ENCODE results near the gene SLC33A1. TPM values are rescaled to one million over a fixed set of nuclear protein-coding genes. Genes with fewer than 3 reads are reported as not detected.
A peak's percentile ranks its signal among the peaks of the same experiment; 100 is the strongest.
"Not testable (repeated sequence)": the region's sequence is repeated elsewhere in the genome, so short reads cannot be mapped to it uniquely, and the experiment has no call there.

SLC33A1 gene
- total RNA-seq, 2 experiments from 2014 or later: 18.5 to 19.8 TPM

DNA sequence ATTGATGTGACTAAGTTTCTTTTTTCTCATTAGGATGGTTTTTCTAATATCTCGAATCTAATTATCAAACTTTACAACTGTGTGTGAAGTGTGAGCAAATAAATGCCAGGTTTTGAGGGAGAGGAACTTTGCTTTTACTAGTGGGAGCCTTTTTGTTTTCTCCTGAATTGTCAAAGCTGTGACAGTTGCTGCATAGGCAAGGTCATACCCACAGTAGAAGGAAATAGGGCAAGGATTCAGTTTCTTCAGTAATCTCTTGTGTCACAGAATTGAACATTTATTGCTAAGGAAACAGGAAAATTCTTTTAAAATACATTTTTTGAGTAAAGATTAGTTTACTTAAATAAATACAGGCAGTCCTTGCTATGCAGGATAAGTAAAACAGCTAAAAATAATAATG, 35.7 kb upstream of the SLC33A1 start:
- H3K27ac Mint-ChIP-seq: no peak overlapping the region
- no peak for ATAC-seq
- peaks cover 12% of the 10 kb centered on the region for H3K36me3 Mint-ChIP-seq (ENCODE audit: low read depth)
- H3K27me3 Mint-ChIP-seq: no peaks in the 10 kb centered on the region
- no peak for DNase-seq
- H3K9me3 Mint-ChIP-seq: no peaks in the 10 kb centered on the region
- intact Hi-C loops (cut with micrococcal nuclease): no loop called here
- no peak overlapping the region for H3K4me3 Mint-ChIP-seq
- TF ChIP-seq, protein P1, sequence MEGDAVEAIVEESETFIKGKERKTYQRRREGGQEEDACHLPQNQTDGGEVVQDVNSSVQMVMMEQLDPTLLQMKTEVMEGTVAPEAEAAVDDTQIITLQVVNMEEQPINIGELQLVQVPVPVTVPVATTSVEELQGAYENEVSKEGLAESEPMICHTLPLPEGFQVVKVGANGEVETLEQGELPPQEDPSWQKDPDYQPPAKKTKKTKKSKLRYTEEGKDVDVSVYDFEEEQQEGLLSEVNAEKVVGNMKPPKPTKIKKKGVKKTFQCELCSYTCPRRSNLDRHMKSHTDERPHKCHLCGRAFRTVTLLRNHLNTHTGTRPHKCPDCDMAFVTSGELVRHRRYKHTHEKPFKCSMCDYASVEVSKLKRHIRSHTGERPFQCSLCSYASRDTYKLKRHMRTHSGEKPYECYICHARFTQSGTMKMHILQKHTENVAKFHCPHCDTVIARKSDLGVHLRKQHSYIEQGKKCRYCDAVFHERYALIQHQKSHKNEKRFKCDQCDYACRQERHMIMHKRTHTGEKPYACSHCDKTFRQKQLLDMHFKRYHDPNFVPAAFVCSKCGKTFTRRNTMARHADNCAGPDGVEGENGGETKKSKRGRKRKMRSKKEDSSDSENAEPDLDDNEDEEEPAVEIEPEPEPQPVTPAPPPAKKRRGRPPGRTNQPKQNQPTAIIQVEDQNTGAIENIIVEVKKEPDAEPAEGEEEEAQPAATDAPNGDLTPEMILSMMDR (IDR thresholded peaks at IDR 0.05): no peak
- H3K4me1 Mint-ChIP-seq (ENCODE audit: low read depth): peaks cover 44% of the 10 kb centered on the region
- ChIA-PET POLR2A (interaction anchor here (1.2 kb wide), 1 partner anchor 85 kb away, joined by 3 read pairs; no protein-coding TSS in a partner anchor), CTCF (interaction anchor here (1.9 kb wide), 1 partner anchor 84 kb away, joined by 10 read pairs; the partner anchor contains the start of gene C3orf33)

DNA sequence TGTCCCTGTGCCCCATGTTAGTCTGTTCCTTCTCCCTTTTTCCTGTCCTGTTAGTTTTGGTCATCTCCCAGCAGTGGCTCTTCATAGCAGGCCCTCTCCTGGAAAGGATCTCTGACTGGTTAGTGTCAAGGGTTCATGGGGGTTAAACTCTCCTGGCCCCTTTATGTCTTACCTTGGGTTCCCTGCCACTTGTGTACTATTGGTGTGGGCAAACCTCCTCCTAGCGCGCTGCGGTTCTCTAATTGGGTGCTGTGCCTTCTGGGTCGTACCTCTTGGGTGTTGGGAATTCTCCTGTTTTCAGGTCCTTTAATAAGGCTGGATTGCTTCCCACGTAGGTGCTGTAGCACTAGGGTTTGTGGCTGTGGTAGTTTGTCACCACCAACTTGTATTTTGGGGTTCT, 35.0 kb upstream of the SLC33A1 start:
- ATAC-seq: no peak
- DNase-seq: no peak
- Mint-ChIP-seq H3K36me3 (ENCODE audit: low read depth) (peaks cover 8% of the 10 kb centered on the region), H3K27ac (no peak overlapping the region), H3K9me3 (no peaks in the 10 kb centered on the region), H3K27me3 (no peaks in the 10 kb centered on the region), H3K4me1 (ENCODE audit: low read depth) (peaks cover 49% of the 10 kb centered on the region), H3K4me3 (no peak overlapping the region)
- TF ChIP-seq, protein P1 (IDR thresholded peaks at IDR 0.05): no peak
- POLR2A ChIA-PET: interaction anchor here (1.1 to 1.2 kb wide), 2 partner anchors 16 to 84 kb away, joined by 3 read pairs; no protein-coding TSS in a partner anchor
- intact Hi-C loops (cut with micrococcal nuclease): no loop called here
- CTCF ChIA-PET: interaction anchor here (1.9 kb wide), 1 partner anchor 83 kb away, joined by 10 read pairs; the partner anchor contains the start of gene C3orf33

DNA sequence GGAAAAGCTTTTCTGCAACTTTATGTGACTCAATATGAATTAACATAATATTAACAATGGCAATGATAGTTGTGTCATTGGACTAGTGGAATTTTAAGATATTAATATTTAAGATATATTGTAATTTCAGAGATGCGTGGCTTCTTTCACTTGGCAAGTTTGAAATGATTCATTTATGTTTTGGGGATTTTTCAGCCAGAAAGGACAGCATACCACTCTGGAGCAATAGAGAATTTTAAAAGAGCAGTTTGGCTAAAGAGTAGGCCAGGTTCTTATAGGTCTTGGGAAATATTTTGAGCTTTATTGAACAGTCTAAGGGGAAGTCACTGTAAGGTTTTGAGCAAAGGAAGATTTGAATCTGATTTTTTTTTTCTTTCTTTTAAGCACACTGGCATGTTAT, 32.7 kb upstream of the SLC33A1 start:
- CTCF ChIA-PET: no interaction called here
- ATAC-seq: no peak
- H3K4me1 Mint-ChIP-seq (ENCODE audit: low read depth): peaks cover 57% of the 10 kb centered on the region

DNA sequence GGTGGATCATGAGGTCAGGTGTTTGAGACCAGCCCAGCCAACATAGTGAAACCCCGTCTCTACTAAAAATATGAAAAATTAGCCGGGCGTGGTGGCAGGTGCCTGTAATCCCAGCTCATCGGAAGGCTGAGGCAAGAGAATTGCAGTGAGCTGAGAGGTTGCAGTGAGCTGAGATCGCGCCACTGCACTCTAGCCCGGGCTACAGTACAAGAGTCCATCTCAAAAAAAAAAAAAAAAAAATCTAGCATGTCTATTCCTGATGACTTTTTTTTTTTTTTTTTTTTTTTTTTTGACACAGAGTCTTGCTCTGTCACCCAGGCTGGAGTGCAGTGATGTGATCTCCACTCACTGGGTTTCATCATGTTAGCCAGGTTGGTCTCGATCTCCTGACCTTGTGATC, 32.1 kb upstream of the SLC33A1 start:
- H3K4me1 Mint-ChIP-seq (ENCODE audit: low read depth): peaks cover 61% of the 10 kb centered on the region
- DNase-seq; H3K27me3 Mint-ChIP-seq; CTCF ChIA-PET; intact Hi-C loops (cut with micrococcal nuclease); H3K36me3 Mint-ChIP-seq (ENCODE audit: low read depth); ATAC-seq; H3K4me3 Mint-ChIP-seq; H3K9me3 Mint-ChIP-seq; H3K27ac Mint-ChIP-seq; POLR2A ChIA-PET: not testable (repeated sequence)

More for the DNA sequence above, 32.7 kb upstream of the SLC33A1 start:
- Mint-ChIP-seq H3K36me3 (ENCODE audit: low read depth) (peaks cover 2% of the 10 kb centered on the region), H3K27me3 (no peaks in the 10 kb centered on the region), H3K4me3 (no peak overlapping the region), H3K27ac (peak overlapping the region; percentile 4), H3K9me3 (no peaks in the 10 kb centered on the region)
- intact Hi-C loops (cut with micrococcal nuclease): no loop called here
- TF ChIP-seq, protein P1 (IDR thresholded peaks at IDR 0.05): no peak
- no peak for DNase-seq
- POLR2A ChIA-PET: no interaction called here

DNA sequence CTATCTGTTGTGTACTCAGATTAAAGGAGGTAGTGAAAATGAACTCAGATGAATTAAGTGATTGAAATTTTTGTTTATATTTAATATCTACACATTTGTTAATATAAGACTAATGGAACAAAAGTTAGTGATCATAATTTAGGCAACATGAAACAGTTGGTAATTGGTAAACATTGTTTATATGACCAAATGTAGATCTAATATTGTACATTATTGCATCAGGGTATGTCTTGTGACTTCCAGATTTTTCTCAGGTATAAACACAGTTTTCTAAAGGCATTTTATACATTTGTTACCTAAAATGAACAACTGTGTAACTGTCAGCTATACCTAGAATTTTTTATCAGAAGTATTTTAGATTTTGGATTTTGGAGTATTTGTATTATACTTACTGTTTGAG, 31.1 kb upstream of the SLC33A1 start:
- H3K9me3 Mint-ChIP-seq: no peaks in the 10 kb centered on the region
- no peak for DNase-seq
- POLR2A ChIA-PET: interaction anchor here (0.8 kb wide), 1 partner anchor 14 kb away, joined by 3 read pairs; no protein-coding TSS in a partner anchor
- H3K4me3 Mint-ChIP-seq: no peak overlapping the region
- H3K27me3 Mint-ChIP-seq: no peaks in the 10 kb centered on the region
- TF ChIP-seq, protein P1 (IDR thresholded peaks at IDR 0.05): no peak
- ATAC-seq: no peak
- H3K36me3 Mint-ChIP-seq (ENCODE audit: low read depth): peaks cover 2% of the 10 kb centered on the region
- no peak overlapping the region for H3K27ac Mint-ChIP-seq
- intact Hi-C loops (cut with micrococcal nuclease): no loop called here
- peaks cover 62% of the 10 kb centered on the region for H3K4me1 Mint-ChIP-seq (ENCODE audit: low read depth)
- CTCF ChIA-PET: interaction anchor here (1.1 to 1.3 kb wide), 3 partner anchors 10 to 79 kb away, joined by 3 to 7 read pairs (median 4); partner anchors contain the start of gene C3orf33
